HUES48 (cell line): Measurements from ENCODE around the gene KRT9.
"Not testable (repeated sequence)": the region's sequence is repeated elsewhere in the genome, so short reads cannot be mapped to it uniquely, and the experiment has no call there.

Experiments
- H3K27ac ChIP-seq: one replicate; pipeline ENCODE4 v1.7.0; 2013; ENCODE audit warnings: low read depth, low read length, inconsistent platforms
- H3K27me3 ChIP-seq: 2 replicates; pipeline ENCODE4 v1.6.1; 2013; ENCODE audit warnings: mild to moderate bottlenecking, low read length; ENCODE audit not compliant: control insufficient read depth, insufficient read depth
- H3K36me3 ChIP-seq: 2 replicates; pipeline ENCODE4 v1.6.1; 2013; ENCODE audit warnings: low read length; ENCODE audit not compliant: control insufficient read depth, insufficient read depth
- H3K4me1 ChIP-seq: 2 replicates; pipeline ENCODE4 v1.6.1; 2013; ENCODE audit warnings: mild to moderate bottlenecking, low read length; ENCODE audit not compliant: control insufficient read depth, insufficient read depth
- H3K4me3 ChIP-seq: 2 replicates; pipeline ENCODE4 v1.5.1; 2013; ENCODE audit warnings: mild to moderate bottlenecking, low read depth, low read length
- H3K9ac ChIP-seq: 2 replicates; pipeline ENCODE4 v1.6.1; 2013; ENCODE audit warnings: mild to moderate bottlenecking, low read depth, low read length, moderate library complexity
- H3K9me3 ChIP-seq: 2 replicates; pipeline ENCODE4 v1.6.1; 2013; ENCODE audit warnings: low read length; ENCODE audit not compliant: control insufficient read depth, insufficient read depth

KRT9 gene

DNA sequence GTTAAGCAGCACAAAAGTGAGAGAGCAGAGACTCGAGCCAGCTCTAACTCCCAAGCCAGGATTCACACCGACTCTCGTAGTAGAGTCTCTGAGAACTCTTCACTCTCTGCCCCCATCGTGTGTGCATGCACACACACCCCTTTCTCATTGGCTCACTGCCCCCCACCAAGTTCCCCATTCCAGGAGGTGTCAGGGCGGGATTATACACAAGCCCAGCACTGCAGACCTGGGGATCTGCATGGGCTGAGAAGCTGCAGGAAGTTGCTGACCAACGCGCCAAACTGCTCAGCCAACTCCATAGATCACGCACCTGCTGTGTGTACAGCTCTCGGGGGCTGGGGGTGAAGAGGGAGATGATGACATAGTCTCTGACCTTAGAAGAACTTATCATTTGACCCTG, 42.9 kb upstream of the KRT9 start:
- H3K9me3 ChIP-seq, H3K4me1 ChIP-seq, H3K27me3 ChIP-seq, H3K36me3 ChIP-seq, H3K9ac ChIP-seq, H3K4me3 ChIP-seq, H3K27ac ChIP-seq: not testable (repeated sequence)

DNA sequence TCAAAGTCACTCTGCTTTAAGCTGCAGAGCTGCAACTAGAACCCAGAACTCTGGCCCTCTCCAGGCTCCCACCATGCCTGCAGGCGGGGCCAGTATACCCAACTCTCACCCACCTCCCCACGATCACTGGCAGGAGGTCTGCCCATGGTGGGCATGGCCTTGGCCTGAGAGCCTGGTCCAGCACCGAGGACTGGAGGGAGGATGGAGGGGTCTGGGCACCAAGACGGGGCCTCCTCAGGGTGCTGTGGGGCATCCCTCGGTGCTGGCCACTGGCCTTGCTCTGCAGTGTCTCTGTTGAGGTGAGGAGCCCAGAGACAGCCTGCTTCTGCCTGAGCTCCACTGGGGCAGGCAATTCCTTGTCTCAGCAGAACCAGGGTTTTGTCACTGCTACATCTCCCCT, 42.2 kb upstream of the KRT9 start:
- no peak overlapping the region for H3K27ac ChIP-seq
- H3K4me3 ChIP-seq: no peak overlapping the region
- H3K36me3 ChIP-seq: no peaks in the 10 kb centered on the region
- no peak overlapping the region for H3K9ac ChIP-seq
- no peaks in the 10 kb centered on the region for H3K27me3 ChIP-seq
- no peaks in the 10 kb centered on the region for H3K9me3 ChIP-seq
- 0 out of 2 replicates have a peak, but pooled peaks cover 3% of the 10 kb centered on the region for H3K4me1 ChIP-seq

DNA sequence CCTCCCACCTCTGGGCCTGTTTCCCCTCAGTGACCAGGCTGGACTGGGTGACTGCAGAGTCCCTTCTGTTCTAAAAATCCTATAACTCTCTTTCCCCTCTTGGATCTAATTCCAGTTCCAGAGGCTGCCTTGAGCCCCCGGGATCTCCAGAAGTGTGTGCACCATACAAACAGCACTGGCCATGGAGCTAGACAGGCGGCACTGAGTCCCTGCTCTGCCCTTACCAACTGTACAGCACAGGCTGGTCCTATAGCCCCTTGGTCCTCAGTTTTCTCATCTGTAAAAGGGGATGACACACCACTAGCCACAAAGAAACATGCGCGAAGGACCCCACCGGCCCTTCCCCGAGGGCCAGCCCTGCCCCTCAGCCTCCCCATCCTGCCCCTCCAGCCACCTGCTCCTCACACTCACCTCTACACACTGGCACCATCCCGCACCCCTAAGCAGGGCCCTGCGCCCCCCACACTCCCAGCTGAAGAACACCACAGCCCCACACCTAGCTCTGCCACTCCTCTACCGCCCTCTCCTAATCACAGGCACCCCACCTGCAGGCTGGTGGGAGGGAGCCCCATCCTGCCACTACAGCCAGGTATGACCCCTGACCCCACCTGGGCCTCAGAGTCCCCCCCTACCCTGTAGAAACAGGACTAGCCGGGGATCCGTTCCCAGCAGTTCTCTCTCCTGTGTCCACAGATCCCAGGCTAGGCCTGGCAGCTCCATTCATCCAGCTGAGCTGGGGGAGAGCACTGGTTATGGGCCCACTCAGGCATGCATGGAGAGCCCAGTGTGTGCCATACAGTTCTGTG, 41.6 kb upstream of the KRT9 start:
- no peaks in the 10 kb centered on the region for H3K27me3 ChIP-seq
- H3K9ac ChIP-seq: no peak overlapping the region

DNA sequence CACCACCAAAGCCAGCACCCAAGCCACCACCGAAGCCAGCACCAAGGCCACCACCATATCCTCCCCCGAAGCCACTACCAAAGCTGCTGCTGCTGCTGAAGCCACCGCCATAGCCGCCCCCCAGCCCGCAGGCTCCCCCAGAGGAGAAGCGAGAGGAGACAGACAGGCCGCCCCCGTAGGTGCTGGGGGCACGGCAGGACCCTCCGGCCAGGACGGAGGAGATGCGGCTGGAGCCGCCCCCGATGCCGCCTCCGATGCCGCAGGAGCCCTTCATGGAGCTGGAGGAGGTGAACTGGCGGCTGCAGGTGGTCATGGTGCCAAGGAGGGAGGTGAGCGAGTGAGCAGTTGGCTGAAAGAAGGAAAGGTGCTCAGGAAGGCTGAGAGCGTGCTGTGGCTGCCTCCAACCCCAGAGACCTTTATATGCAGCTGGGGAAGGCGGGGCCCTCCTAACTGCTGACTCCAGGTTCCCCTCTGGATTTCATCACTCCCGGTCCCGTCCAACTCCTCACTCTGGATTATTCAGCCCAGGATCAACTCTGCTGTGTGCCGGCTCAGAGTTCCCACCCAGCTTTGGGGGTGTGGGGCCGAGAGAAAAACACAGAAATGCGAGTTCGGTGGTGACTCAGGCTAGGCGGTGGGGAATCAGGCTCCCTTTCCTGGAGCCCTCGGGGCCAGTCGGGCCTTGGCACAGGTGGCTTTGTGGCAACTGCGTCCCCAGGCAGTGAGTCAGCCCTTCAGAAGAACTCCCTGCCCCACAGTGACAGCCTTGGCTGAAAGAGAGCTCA, 40.7 kb upstream of the KRT9 start, which contains the start of gene KRT16:
Gene KRT16 (minus strand): TSS at position 392 of the 785 bp plus-strand sequence. CDS start 79 bp downstream, at position 313.
- not testable (repeated sequence) for H3K27me3 ChIP-seq, H3K9ac ChIP-seq, H3K36me3 ChIP-seq, H3K27ac ChIP-seq, H3K9me3 ChIP-seq, H3K4me3 ChIP-seq, H3K4me1 ChIP-seq

More for the DNA sequence above, 41.6 kb upstream of the KRT9 start:
- no peaks in the 10 kb centered on the region for H3K9me3 ChIP-seq
- H3K27ac ChIP-seq: no peak overlapping the region
- no peaks in the 10 kb centered on the region for H3K36me3 ChIP-seq
- H3K4me1 ChIP-seq: 0 out of 2 replicates have a peak, but pooled peaks cover 3% of the 10 kb centered on the region
- H3K4me3 ChIP-seq: no peak overlapping the region

DNA sequence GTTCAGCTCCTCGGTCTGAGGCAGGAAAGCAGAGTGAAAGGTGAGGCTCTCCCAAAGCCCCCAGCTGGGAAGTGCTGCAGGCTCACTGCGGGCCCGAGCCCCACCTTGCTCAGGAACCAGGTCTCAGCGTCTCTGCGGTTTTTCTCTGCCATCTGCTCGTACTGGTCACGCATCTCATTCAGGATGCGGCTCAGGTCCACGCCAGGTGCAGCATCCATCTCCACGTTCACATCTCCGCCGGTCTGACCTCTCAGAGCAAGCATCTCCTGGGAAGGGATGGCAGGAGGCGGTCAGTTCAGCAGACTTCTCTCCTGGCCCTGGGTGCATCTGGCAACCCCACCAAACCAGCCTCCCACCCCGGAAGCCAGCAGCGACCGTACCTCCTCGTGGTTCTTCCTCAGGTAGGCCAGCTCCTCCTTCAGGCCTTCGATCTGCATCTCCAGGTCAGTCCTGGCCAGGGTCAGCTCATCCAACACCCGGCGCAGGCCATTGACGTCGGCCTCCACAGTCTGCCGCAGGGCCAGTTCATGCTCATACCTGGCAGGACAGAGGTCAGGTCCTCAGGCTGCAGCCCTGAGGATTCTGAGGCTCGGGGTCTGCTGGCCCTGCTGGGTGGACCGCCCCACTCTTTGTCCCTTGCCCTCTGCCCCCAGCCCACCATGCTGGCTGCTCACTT, 39.2 kb upstream of the KRT9 start:
- Histone ChIP-seq H3K36me3 (no peaks in the 10 kb centered on the region), H3K9me3 (peaks cover 5% of the 10 kb centered on the region), H3K27ac (no peak overlapping the region), H3K4me1 (0 out of 2 replicates have a peak, but pooled peaks cover 3% of the 10 kb centered on the region), H3K27me3 (no peaks in the 10 kb centered on the region), H3K9ac (no peak overlapping the region), H3K4me3 (no peak overlapping the region)

DNA sequence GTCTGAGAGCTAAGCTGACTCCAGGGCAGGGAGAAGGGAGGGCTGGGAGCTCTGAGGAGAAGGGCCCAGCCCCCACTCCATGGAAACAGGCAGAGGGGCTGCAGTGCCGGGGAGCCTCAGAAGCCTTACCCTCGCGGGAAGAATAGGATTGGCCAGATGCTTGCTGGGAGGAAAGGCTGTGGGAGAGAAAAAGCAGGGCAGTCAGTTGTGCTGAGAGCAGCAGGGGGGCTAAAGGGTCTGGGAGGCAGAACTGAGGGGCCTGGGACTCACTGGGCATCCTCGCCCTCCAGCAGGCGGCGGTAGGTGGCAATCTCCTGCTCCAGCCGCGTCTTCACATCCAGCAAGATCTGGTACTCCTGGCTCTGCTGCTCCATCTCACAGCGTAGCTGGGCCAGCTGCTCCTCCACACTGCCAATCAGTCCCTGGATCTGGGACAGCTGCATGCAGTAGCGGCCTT, 38.2 kb upstream of the KRT9 start:
- not testable (repeated sequence) for H3K9ac ChIP-seq, H3K9me3 ChIP-seq, H3K27me3 ChIP-seq, H3K4me1 ChIP-seq, H3K36me3 ChIP-seq, H3K27ac ChIP-seq, H3K4me3 ChIP-seq

DNA sequence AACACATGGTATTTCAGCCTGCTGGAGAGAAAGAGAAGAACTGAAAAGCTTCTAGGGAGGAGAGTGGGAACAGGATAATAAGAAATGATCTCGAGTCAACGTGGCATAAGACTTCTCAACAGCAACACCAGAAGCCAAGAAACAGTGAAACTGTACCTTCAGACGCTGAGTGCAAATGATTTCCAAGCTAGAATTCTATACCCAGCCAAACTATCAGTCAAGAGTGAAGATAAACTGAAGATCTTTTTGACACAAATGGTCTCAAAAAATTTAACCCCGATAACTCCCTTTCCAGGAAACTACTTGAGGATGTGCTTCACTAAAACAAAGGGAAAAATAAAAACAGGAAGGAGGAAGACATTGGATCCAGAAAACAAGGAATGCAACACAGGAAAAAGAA, 35.1 kb upstream of the KRT9 start:
- not testable (repeated sequence) for H3K9me3 ChIP-seq, H3K36me3 ChIP-seq, H3K4me3 ChIP-seq, H3K4me1 ChIP-seq, H3K9ac ChIP-seq, H3K27ac ChIP-seq, H3K27me3 ChIP-seq

DNA sequence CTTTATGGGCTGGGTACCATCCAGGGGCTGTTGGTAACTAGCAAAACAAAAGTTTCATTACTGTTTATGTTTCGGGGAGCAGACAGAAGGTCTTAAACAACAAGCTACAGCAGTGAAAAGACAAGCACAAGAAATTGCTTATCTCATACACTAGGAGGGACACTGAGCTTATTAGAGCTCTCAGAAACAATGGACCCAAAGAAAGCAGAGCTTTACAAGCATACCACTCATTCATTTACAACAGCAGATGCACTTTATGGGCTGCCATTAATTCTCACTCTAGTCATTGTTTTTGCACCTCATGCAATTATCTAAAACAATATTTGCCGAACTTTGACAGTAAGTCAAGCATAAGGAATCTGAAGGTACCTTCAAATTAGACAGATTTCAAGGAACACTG, 30.7 kb upstream of the KRT9 start:
- Histone ChIP-seq H3K4me1 (no peaks in the 10 kb centered on the region), H3K9ac (no peak overlapping the region), H3K27ac (no peak overlapping the region), H3K36me3 (no peaks in the 10 kb centered on the region), H3K4me3 (no peak overlapping the region), H3K27me3 (no peaks in the 10 kb centered on the region), H3K9me3 (peaks cover 5% of the 10 kb centered on the region)

DNA sequence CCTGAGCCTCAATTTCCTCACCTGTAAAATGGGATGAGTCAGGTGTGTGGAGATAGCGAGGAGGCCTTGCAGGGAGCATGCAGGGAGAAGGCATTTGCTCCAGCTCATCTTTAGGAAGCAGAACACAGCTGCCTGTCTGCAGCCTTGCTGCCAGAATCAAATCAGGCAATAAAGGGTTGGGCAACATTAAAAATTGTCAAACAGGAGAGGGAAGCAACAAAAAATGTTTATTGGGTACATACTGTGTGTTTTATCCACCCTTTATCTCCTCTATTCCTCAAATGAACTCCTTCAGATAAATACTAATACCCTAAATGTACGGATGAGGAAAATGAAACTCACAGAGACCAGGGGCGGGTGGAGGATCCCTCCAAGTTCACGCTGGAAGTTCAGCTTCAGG, 28.5 kb upstream of the KRT9 start:
- H3K27ac ChIP-seq: no peak overlapping the region
- H3K4me3 ChIP-seq: no peak overlapping the region
- no peaks in the 10 kb centered on the region for H3K27me3 ChIP-seq
- H3K9ac ChIP-seq: no peak overlapping the region
- H3K9me3 ChIP-seq: no peaks in the 10 kb centered on the region
- H3K36me3 ChIP-seq: no peaks in the 10 kb centered on the region
- no peaks in the 10 kb centered on the region for H3K4me1 ChIP-seq

DNA sequence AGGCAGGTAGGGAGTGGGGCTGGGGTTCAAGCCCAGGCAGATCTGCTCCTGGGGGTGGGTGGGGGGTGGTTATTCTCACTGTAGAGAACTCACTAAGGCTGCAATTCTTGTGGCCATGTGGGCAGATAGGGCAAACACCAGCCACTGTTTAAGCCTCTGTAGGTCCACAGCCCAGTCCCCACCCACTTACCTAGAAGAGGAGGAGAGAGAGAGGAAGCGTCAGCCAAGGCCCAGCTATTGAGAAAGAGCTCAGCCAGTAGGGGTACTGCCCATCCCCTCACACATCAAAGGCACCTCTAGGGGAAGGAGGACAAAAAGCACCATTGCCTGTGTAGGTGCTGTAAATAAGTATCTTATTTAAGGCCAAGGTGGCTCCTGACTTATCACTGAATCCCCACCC, 27.8 kb upstream of the KRT9 start:
- Histone ChIP-seq H3K9me3 (no peaks in the 10 kb centered on the region), H3K9ac (no peak overlapping the region), H3K27me3 (no peaks in the 10 kb centered on the region), H3K4me1 (no peaks in the 10 kb centered on the region), H3K36me3 (no peaks in the 10 kb centered on the region), H3K4me3 (no peak overlapping the region), H3K27ac (no peak overlapping the region)

DNA sequence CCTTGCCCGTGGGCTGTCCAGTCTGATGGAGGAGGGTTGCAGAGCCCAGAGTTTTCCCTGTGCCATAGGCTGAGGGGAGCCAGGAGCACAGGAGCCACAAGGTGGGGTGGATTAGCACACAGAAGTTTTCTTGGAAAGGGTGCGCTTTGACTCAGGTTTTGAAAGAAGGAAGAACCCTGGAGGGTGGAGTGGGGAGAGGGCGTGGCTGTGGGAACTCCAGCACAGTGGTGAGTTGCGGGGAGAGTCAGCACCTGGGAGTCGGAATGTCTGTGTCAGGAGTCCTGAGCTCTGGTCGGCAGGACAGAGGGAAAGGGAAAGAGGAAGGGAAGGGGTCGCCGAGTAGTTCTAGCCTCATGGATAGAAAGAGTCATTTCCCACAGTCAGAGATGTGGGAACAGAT, 23.7 kb upstream of the KRT9 start:
- Histone ChIP-seq H3K4me3 (no peak overlapping the region), H3K9ac (no peak overlapping the region), H3K36me3 (no peaks in the 10 kb centered on the region), H3K27ac (no peak overlapping the region), H3K27me3 (no peaks in the 10 kb centered on the region), H3K9me3 (no peaks in the 10 kb centered on the region), H3K4me1 (no peaks in the 10 kb centered on the region)
